Fibroblast of skin of right quadriceps (primary cell): Measurements from ENCODE around the gene BEST1.

Experiments
- DNase-seq: peaks from one replicate; pipeline ENCODE4 v3.0.0-alpha.2; 2013

BEST1 gene

GRCh38 chr11:61916737-61917333 is 33.3 kb upstream of the BEST1 start:
- DNase-seq = no peak

DNA sequence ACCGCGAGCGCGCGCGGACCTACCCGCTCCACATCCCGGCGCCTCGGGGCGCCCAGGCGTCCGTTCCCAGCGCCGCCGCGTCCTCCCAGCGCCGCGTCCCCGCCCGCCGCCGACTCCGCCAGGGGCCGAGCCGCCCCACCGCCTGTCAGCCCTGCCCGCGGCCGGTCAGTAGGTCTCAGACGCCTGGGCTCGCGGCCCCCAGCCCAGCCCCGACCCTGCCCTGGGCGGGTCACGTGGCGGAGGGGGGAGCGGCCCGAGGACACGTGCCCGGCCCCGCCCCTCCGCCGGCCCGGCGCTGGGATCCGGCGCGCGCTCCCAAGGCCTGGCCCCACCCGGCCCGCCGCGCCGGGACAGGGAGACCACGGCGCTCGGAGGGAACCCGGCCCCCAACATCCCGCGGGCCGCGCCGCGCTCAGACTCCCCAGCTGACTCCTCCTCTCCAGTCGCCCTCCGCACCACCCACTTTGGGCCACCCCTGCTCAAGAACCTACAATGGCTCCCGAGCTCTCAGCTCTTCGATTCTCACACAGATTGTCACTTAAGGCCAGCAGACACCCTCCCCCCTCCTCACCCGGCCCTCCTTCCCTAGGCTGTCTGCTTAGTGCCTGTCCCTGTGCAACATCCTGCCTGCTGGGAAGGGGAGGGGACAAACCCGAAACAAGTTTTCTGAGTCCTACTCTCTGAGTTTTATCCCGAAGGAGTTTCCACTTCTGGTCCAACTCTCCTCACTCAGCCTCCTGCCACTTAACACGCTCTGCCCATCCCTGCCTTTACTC is 32.6 kb upstream of the BEST1 start, which contains the start of gene RAB3IL1:
Gene RAB3IL1, minus strand, starts transcription at position 233 of the 776 bp plus-strand sequence. Its CDS starts 199 bp downstream, at position 34.
- DNase-seq = peak; percentile 57

GRCh38 chr11:61918251-61918937 is 31.8 kb upstream of the BEST1 start:
- DNase-seq = no peak

DNA sequence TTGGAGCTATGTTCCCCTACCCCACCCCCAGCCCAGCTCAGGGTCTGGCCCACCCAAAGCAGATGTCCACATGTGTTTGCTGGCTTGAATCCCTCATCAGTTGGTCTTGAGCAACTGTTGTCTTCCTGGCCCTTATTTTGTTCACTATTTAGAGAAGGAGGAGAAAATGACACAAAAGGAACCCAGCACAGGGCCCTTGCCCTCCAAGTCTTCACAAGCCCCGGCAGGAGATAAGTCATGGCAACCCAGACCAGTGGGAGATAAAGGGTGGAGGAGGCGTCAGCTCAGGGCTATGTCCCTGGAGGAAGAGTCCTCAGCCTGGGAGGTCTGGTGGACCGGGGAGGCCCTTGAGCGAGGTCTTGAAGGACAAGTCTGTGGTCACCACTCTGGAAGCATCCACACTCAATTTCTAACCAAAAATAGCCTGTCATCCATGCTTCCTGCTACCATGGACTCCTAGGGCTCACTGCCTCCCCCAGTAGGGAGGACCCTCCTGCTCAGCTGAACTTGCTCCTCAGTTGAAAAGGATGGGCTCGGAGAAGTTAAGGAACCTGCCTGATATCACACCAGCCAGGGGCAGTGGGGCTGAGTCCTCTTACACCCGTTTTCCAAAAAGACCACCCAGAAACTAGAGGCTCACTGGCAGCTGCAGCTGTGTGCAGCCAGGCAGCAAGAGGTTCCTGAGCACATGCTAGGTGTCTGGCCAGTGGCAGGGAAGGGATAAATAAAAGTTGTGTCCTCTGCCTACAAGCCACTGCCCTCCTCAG is 31.0 kb upstream of the BEST1 start:
- DNase-seq = no peak

DNA sequence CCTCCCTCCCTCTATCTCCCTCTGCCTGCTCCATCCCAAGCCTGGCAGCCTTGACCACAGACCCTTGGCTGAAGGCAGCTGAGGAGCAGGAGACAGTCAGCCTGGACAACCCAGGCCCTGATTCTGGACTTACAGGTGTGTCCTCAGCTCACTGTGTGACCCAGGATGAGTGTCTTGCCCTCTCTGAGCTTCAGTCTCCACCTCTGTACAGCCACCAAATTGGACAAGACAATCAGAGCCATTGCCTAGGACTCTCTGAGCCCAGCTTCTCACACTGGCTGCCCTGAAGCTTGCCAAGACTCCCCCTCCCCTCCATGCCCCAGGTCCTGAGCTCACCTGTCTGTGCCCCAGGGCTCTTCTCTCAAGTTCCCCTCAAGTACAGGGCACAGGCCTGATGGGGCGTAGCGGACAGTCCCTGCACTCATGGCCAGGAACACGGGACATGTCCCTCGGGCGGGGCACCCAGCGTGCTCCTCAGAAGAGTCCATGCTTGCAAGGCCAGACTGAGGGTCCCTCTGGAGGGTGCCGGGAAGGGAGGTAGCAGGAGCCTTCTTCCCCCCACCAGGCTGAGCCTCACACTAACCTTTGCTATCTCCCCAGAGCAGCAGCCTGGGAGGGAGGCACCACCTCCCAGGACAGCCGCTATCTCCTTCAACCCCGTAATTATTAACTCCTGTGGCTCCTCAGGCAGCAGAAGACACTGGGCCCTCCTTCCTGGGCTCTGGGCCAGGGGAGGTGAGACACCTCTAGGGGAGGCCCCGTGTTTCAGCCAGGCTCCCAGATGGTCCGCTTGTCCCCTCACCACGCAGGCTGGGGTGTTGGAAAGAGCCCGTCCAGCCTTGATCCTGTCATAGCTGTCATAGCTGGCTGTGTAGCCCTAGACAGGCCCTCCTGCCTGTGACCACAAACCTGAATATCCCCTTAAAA is 30.2 kb upstream of the BEST1 start:
- no peak for DNase-seq

DNA sequence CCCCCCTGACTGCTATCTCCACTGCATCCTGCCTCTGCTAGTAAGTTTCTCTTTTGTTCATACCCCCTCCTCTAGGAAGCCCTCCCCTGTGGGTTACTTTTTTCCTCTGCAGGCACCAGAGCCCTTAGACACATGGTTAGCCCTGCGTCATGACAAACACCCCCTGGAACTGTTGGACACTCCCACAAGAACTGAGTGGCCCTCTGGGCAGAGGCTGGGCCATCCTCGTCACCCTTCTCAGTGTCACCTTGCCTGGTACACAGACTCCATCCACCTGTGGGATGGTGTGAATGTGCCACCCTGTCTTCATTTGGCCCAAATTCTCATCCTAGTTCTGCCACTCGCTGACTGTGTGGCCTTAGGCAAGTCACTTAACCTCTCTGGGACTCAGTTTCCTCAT is 28.7 kb upstream of the BEST1 start:
- DNase-seq = no peak

- peak; percentile 89 for DNase-seq
These were observed 27.6 kb upstream of the BEST1 start for GRCh38 chr11:61922539-61922938.

GRCh38 chr11:61923166-61924063 is 26.7 kb upstream of the BEST1 start:
- DNase-seq = peak; percentile 66

- DNase-seq = no peak
These were observed 26.1 kb upstream of the BEST1 start for GRCh38 chr11:61924064-61924455.

GRCh38 chr11:61925736-61926135 is 24.4 kb upstream of the BEST1 start:
- DNase-seq = no peak

- DNase-seq = no peak
These were observed 23.9 kb upstream of the BEST1 start for GRCh38 chr11:61926235-61926634.

GRCh38 chr11:61927501-61927900 is 22.6 kb upstream of the BEST1 start:
- DNase-seq = peak; percentile 28

DNA sequence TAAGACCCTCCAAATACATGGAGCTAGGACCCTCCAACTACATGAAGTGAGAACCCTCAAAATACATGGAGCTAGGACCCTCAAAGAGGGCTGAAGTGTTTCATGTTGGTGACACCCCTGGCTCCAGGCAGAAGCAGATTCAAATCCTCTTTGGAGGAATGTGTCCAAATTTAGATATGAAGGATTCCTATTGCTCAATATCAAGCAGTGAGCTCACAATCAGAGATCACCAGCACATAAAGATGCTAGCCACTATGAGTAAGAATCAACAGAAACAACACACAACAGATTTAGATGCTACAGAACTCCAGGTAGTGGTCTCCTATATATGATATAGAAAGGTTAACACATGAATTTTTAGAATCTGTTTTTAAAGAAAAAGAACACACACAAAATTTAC is 21.5 kb upstream of the BEST1 start:
- no peak for DNase-seq

DNA sequence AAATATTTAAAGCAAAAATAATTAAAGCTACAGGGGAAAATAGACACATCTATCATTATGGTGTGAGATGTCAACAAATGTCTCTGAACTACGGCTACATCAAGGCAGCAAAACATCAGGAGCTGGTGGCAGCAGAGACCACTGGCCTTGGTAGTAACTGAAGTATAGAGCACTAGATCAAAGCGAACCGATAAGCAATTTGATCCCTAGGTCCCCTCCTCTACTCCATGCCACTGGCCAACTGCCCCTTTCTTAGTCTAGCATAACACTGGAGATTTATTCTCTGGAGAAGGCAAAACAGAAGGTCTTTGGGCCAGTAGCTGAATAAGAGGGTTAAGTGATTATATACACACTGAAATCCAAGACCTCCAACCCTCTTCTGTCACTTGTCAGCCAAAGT is 19.2 kb upstream of the BEST1 start:
- no peak for DNase-seq

DNA sequence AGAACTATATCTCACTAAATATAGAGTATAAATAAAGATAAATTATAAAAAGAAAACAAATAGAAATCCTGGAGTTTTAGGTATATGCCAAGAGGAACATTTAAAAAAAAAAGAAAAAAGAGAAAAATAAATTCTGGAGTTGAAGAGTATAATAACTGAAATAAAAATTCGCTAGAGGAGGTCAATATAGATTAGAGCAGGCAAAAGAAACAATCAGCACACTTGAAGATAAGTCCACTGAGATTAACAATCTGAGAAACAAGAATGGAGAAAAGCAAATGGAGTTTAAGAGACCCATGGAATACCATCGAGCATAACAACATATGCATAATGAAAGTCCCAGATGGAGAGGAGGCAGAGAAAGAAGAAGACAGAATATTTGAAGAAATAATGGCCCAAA is 14.3 kb upstream of the BEST1 start:
- no peak for DNase-seq

- DNase-seq = no peak
These were observed 9.7 kb upstream of the BEST1 start for GRCh38 chr11:61940466-61940865.

DNA sequence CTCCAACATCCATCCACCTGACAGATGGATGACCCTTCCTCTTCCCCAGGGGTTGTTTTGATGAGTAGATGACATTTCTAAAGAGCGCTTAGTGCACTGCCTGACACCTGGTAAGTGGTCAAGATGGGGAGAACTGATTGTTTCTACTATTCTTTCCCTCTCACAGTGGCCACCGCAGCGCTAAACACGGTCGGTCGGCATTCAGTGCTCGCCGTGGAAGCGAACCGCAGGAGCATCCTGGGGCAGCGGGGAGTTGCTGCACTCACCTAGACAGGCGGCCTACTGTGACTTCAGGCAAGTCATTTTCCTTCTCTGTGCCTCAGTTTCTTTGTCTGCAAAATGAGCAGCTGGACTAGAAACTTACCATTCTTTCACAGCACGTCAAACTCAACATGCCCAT is 5.0 kb upstream of the BEST1 start:
- DNase-seq = no peak

DNA sequence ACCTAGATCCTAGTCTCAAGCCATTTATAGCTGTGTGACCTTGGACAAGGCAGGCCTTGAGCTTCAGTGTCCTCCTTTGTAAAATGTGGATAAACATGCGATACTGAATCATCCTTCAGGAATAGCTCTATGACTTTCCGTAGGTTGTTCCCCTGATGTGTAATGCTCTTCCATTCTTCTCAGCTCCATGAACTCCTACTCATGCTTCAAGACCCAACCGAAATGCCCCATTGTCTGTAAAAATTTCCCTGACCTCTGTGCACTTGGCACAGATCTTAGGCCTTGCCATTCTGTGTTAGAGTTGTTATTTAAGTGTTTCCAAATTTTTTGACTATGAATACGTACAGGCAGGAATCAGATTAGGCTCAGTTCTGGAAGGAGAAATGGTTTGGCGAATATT is 3.3 kb upstream of the BEST1 start:
- no peak for DNase-seq

GRCh38 chr11:61947486-61948210 is 2.5 kb upstream of the BEST1 start:
- peak; percentile 88 for DNase-seq

- DNase-seq = no peak
These were observed 1.6 kb upstream of the BEST1 start for GRCh38 chr11:61948505-61948904.
